NCI-H748 (cell line): ENCODE data around the gene CBLN3.

ENCODE experiments used
- DNase-seq: peaks from one replicate; lab custom pipeline; 2025; ENCODE audit not compliant: unreplicated experiment; lab: John Stamatoyannopoulos, UW

Gene CBLN3

DNA sequence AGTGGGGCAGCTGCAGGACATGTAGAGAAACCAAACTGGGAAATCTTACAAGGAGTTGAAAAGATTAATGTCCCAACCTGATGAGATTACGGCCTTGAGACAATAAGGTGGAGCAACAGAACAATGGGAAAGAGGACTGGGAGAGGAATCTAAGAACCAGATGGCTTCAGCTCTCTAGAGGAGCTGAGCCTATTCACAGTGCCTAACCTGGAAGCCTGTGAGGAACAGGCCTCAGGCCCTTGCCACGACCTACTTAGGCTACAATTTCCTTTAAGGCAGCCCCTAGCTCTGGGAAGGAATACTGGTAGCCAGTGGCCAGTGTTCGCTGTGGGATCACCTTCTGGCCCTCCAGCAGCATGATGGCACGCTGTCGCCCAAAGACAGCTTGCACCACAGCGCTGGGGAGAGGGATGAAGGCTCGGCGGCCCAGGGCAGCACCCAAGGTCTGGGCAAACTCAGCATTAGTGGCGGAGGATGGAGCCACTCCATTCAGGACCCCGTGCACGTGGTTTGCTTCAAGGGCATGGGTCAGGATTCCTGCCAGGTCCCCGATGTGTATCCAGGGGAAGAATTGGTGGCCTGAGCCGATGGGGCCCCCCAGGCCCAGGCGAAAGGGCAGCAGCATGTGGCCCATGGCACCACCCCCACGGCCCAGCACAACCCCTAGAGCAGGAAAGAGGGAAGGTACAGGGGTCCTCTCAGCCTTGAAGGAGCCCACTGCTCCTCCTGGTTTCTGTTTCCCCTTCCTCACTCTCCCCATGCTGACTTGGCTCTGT is 10.6 kb upstream of the CBLN3 start:
- no peak for DNase-seq

DNA sequence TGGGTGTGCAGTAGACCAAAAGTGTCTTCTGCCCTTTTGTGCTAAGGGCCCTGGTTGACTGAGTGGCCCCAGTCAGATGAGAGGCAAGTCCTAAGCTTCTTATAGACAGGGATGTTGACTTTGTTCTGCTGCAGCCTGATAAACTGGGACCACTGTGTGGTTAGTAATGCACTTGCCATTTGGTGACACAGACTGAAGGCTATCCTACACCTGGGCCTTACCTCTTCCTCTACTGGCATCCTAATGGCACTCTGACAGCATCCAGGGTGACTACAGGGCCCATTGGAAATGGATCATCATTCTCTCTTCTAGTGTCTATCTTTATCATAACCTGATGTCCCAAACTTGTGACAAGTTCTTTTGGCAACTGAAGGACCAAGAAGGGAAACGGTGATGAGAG is 9.8 kb upstream of the CBLN3 start:
- DNase-seq, result no peak

DNA sequence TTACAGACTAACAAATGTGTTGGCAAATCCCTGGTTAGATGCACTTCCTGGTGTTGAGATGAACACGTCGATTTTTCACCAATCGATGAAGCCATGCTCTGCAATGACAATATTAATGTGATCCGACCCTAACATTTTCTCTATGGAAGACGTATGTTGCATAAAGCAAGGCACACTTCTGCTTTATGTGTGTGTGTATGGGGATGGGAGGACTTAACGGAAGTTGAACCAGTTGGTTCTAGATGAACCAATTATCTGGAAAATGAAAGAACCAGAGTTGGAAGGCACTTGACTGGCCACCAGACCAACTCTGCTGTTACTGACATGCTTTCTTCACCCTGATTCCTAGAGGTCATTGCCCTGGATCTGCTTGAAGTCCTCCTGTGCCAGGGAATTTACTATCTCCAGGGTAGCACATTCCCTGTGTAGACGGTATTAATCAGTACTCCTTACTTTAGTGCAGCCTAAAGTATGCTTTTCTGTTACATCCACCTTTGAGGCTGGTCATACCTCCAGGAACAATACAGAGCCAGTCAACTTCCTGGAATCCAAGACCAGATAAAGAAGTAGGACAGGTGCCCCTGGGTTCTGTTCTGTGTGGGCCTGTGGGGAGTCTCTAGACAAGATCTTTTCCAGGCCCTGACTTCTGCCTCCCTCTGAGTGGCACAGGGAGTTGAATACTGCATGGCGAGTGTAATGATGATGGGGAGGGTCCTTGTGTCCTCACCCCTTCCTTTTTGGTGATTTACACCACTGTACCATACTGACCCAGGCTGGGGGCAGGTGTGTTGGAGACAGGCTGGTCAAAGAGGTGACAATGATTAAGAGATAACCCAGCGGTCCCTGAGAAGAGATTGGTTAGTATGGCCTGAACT is 9.0 kb upstream of the CBLN3 start:
- DNase-seq, result no peak

DNA sequence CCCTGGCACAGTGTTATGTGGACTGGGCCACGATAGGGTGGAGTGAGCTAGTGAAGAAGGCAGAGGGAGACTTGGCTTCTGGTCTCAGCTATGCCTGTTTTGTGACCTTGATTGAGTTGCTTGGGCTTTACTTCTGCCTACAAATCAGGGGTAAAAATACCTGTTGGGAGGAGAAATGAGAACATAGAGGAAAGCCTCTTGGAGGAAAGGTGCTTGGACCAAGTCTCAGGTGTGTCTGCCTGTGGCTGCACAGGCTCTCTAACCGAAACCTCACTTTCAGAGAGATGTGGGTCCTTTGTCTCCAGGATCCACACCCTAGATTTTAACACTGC is 8.2 kb upstream of the CBLN3 start:
- no peak for DNase-seq

DNA sequence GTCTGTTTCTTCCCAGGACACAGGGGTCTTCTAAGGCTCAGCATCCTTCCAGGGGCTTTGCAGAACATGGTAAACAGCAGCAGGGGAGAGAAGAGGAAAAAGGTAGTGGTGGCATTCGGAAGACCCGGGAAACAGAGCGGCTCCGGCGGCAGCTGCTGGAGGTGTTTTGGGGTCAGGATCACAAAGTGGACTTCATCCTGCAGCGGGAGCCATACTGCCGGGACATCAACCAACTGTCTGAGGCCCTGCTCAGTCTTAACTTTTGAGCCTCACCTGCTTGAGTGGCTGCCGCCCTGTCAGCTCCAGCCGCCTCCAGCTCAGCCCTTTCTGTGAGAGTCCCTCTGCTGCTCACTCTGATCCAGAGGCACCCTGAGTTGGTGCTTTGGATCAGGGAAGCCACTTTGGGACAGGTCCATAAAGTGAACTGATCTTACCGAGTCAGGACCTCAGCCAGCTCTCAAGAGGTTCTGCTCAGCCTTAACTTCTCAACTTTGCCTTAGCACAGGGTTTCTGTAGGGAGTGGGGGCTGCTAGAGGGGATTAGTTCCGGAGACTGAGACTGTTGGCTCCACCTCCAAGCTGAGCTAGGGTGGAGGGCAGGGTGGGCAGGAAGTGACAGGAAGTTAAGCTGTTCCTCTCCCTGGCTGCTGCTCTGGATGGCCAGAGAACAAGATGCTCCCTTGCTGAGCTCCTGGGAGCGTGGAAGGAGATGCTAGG is 7.7 kb upstream of the CBLN3 start:
- no peak for DNase-seq

DNA sequence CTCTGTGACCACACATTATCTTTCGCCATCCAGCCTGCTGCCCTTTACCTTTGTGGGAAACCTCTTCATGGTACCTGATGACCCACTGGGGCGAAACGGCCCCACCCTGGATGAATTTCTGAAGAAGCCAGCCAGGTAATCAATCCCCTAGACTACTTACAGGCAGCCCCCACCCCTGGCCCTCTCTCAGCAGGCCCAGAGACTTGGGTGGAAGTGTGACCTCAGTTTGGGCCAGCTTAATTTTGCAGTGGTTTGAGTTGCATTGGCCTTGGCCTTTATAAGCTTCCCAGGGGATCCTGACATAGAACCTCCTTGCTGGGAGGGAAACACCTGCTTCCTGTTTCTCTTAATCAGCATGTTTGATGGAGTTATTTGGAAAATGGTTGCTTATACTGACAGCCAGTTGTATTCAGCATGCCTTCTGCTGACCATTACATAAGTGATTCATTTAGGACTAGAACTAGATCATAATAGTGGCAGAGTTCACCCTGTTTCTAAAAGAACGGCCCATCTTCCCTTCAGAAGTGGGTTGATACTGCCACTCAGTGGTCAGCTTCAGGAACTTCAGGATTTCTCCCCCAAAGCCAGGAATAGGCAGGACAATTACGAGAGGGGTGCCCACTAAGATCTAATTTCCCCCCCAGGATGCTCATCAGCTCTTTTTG is 7.0 kb upstream of the CBLN3 start:
- peak; percentile 52 for DNase-seq

DNA sequence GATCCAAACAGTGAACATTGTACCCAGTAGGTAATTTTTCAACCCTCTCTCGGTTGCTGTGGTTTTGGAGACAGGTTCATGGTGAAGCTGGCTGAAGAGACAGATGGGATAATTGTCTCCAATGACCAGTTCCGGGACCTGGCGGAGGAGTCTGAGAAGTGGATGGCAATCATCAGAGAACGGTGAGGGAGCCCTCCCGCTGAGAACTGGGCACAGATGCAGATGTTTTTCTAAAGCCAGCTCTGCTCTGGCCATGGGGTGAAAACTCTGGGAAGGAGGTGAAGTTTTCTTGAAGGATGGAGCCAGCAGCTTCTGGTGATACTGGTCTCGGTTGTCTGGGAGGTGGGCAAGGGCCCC is 6.5 kb upstream of the CBLN3 start:
- no peak for DNase-seq

DNA sequence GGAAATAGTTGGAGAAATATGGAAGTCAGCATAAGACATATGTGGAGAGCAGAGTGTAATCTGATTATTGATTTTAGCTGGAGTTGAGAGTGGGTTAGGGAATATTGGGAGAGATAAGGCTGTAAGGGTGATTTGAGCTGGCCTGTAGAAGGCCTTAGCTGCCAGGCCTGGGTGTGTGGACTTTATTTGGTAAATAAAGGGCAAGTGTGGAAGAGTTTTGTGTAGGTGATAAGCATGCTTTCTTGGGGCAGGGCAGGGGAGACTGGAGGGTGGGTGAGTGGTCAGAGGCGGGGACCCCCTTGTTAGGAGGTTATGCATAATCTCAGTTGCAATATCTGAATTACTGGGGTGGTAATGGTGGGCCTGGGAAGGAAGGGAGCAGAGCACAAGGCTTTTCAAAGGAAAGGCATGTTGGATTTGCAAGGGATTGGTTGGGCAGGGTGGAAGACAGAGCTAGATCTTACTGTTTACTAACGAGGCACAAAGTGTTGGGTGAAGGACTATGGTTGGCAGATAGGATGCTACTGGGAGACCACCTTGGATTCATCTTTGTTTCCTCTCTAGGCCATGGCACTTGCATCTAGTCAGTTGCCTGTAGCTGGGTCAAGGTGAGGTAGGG is 5.8 kb upstream of the CBLN3 start:
- no peak for DNase-seq

DNA sequence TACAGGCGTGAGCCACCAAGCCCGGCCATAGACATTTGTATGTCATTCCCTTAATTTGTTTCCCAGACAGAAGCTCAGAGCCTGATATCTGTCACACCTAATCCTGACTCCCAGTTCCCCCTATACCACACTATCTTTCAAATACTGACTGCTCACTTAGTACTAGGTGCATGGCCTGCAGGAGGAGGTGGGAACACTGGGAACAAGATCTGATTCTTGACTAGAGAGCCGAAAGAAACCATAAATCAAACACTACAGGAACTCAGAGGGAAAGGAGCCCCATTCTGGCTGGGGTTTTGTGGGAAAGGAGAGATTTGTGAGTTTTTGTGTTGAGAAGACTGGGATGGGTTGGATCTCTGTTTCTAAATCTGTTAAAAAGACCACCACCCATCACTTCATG is 5.2 kb upstream of the CBLN3 start:
- no peak for DNase-seq

DNA sequence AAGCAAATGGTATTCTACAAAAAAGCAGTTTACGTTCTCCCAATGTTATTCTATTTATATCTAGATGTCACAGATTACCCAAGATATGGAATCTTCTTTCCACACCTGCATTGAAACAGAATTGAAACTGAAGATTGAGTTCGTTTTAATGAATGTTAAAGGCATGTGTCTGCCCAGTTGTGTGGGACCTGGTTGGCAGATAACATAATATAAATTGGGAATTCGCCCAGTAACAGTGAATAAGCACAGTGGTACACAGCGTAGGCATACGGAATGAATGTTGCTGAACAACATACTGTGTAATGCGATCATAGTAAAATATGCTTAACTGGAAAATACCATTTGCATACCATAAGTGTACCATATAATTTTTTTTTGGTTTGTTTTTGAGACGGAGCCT is 4.6 kb upstream of the CBLN3 start:
- DNase-seq, result no peak

DNA sequence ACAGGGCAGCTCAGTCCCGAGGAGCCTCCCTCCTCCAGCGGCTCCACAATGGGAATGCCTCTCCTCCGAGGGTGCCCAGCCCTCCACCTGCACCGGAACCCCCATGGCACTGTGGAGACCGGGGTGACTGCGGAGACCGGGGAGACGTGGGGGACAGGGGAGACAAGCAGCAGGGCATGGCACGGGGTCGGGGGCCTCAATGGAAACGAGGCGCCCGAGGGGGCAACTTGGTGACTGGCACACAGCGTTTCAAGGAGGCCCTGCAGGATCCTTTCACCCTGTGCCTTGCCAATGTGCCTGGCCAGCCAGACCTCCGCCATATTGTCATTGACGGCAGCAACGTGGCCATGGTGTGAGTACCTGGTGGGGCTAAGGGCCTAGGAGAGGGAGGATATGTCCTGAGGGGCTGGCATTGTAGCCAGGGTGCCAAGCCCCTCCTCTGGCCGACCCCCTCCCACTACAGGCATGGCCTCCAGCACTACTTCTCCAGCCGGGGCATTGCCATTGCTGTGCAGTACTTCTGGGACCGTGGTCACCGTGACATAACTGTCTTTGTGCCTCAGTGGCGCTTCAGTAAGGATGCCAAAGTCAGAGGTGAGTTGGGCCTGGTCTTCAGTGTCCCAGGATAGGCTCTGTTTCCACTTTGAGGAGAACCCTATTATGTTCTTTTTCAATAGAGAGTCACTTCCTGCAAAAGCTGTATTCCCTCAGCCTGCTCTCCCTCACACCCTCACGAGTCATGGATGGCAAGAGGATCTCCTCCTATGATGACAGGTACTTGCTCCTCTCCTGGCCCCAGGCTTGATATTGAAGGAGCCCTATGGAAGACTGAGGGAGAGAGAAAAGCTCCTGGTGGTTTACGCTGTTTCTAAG is 3.0 kb upstream of the CBLN3 start:
- DNase-seq, result no peak

DNA sequence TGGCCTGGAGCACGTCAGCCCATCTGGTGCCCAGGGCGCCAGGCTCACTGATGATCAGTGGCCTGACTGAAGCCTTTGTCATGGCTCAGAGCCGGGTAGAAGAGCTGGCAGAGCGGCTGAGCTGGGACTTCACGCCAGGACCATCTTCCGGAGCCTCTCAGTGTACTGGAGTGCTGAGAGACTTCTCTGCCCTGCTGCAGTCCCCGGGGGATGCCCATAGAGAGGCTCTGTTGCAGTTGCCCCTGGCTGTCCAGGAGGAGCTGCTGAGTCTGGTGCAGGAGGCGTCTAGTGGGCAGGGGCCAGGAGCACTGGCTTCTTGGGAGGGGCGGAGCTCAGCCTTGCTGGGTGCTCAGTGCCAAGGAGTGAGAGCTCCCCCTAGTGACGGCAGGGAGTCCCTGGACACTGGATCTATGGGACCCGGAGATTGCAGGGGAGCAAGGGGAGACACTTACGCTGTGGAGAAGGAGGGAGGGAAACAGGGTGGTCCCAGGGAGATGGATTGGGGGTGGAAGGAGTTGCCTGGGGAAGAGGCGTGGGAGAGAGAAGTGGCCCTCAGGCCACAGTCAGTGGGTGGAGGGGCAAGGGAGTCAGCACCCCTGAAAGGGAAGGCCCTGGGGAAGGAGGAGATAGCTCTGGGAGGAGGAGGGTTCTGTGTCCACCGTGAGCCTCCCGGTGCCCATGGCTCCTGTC is 2.2 kb upstream of the CBLN3 start:
- peak; percentile 90 for DNase-seq

DNA sequence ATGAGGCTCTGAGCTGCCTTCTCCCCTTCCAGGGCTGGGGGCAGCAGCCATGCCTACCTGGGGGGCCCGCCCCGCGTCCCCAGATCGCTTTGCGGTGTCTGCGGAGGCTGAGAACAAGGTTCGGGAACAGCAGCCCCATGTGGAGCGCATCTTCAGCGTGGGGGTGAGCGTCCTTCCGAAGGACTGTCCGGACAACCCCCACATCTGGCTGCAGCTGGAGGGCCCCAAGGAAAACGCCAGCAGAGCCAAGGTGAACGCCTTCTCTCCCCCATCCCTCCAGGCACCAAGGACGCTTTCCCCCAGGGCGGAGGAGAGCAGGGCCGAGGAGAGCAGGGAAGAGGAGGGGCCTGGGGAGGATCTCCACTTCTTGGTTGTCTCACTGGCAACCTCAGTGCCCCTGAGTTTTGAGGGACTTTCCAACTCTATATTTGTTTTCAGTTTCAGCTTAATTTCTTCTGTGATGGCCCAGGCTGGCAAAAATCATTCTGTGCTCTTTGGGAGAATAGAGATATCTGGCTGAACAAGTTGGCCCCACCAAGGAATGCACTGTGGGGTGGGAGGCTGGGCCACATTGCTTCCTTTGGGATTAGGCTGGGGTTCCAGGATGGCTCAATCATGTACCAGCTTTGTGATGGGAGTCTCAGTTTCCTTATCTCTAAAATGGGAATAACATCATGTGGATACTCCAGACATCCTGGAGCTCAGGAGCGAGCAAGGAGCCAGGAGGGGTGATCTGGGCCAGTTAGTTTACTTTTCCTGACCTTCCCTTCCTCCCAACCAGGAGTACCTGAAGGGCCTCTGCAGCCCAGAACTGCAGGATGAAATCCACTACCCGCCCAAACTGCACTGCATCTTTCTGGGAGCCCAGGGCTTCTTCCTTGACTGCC is 1.5 kb upstream of the CBLN3 start:
- DNase-seq, result no peak

DNA sequence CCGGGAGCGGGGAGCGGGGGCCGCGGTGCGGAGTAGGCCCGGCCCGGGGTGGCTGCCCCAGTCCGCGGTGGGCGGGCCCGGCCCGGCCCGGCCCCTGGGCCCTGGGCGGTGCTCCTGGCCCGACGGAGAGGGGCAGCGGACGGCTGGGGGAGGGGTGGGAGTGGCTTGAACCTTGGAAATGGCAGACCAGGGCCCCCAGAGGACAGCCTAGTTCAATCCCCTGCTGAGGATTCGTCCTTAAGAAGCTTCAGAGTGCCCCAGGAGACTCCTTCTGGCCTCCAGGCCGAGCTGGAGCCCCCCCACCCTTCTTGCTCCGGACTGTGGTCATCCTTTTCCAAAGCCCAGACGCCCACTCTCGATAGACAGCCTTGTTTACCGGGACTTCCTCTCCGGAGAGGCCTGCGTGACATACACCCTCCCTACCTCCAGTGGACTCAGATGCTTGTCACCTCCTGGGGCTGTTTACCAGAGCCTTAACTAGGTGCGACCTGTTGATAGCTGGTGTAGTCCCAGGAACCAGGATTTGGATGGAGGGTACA is 744 bp upstream of the CBLN3 start:
- peak; percentile 63 for DNase-seq

DNA sequence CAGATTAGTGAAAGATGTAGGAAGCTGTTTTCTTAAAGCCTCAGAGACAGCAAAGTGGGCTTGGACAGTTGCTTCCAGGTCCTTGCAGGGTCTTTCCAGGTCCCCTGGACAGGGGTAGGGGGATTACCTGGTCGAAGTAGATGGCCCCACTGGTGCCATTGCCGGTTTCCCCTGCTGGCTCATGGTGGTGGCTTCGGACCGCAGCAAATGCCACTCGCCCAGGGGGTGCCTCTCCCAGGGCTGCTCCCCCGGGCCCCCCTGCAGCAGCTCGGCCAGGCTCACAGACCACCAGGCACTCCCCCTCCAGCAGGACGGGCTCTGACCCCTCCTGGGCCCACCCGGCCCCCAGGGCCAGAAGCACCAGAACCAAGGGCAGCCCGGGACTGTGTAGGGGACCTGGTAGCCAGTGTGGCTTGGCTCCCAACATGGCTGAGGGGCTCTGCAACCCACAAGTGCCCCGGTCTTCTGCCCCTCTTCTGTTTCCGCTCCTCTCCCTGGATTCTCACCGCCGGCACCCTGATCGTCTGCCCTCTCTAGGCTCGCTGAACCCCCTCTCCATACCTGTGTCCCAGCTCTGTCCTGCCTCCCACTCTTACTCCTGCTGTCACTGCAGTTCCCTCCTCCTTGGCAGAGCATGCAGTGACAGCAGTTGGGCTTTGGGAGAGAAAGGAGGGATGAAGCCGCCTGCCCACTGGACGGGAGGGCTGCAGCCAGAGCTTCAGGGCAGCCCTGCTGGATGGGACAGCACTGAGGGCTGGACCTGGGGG is 657 bp downstream of the CBLN3 start:
- DNase-seq, result no peak

DNA sequence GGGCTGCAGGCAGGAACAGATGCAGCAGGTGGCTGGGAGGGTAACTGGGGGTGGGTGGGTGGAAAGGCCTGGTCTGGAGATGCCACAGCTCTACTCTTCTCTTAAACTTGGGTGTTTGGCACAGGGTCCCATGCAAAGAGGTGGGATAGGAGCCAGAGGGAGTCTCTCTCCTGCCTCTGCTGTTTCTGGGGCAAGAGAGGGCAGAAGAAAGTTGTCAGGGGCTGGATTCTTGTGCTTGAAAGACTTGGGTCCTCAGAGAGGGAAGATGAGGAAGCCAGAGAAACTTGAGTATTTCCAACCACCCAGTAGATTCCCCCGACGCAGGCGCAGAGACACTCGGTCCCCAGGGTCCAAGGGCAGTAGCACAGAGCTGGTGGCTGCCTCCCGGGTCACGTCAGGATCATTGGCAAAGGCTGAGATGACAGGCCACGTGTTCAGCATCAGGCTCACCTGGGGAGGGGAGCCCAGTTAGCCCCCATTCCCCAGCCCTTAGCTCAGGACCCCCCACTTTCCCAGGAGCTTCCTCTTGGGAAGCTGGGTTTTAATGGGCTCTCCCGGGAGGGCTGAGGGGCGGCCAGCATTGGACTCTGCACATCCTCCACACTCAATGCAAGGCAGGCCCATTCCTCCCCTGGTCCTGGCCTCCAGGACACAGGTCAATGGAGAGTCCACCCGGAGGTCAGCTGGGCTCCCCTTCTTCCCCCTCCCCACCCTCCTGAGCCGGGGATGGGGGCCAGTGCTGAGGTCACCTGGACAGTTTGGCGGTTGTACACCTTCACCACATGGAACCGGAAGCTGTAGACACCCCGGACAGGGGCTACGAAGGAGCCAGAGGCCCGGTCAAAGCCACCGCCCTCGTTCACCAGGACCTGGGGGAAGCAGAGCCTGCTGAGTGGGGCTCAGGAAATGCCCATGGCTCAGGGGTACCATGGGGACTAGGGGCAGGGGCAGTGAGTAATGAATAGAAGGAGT is 1.6 kb downstream of the CBLN3 start:
- DNase-seq, result no peak
